ENCODE measurements around the gene PRX. TPM values are rescaled to one million over a fixed set of nuclear protein-coding genes. Genes with fewer than 3 reads are reported as not detected.
"Not testable (repeated sequence)": the region's sequence is repeated elsewhere in the genome, so short reads cannot be mapped to it uniquely, and the experiment has no call there.

The PRX gene
- total RNA-seq, 1 donor from 2014 or later = 7.0 TPM

DNA sequence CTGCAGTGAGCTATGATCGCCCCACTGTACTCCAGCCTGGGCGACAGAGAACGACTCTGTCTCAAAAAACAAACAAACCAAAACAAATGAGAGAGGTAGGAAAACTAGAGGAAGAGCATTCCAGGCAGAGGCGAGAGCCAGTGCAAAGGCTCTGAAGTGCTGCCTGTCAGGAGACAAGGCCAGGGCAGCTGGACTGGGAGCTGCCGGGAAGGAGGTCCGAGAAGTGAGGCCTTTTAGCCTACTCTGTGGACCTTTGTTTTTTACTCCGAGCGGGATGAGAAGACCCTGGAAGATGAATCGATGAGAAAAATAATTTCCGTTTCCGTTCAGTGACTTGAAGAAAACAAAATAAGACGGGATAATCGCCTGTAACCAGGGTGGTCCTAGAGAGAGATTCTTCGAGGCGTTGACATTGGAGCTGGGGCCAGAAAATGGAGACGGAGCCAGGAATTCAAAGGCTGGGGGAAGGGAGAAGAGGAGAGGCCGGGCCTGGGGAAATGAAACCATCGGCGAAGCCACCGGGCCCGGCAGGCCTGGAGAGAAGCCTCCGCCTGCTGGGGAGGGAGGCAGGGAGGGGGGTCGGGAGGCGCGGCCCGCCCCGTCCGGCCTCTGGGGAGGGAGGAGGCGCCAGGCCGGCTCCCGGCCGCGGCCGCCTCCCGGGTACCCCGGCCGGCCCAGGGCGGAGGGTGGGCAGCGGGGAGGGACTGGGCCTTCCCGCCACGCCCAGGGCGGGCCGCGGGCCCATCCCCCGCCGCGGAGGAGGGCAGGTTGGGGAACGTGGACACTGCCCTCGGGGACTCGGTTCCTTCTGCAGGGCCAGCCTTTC is 20.4 kb upstream of the PRX start:
- DNase-seq (ENCODE audit: low spot score) = peak; percentile 85

- DNase-seq (ENCODE audit: low spot score) = not testable (repeated sequence)
Observed at GRCh38 chr19:40432760-40433159, 19.6 kb upstream of the PRX start.

GRCh38 chr19:40431698-40432097 is 18.5 kb upstream of the PRX start:
- no peak for DNase-seq (ENCODE audit: low spot score)

DNA sequence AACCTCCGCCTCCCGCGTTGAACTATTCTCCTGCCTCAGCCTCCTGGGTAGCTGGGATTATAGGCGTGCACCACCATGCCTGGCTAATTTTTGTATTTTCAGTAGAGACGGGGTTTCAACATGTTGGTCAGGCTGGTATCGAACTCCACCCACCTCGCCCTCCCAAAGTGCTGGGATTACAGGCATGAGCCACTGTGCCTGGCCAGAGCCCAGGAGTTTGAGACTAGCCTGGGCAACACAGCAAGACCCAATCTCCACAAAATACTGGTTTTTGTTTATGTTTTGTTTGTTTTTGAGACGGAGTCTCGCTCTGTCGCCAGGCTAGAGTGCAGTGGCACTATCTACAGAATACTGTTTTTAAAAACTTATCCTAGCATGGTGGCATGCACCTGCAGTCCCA is 17.1 kb upstream of the PRX start:
- DNase-seq (ENCODE audit: low spot score) = not testable (repeated sequence)

DNA sequence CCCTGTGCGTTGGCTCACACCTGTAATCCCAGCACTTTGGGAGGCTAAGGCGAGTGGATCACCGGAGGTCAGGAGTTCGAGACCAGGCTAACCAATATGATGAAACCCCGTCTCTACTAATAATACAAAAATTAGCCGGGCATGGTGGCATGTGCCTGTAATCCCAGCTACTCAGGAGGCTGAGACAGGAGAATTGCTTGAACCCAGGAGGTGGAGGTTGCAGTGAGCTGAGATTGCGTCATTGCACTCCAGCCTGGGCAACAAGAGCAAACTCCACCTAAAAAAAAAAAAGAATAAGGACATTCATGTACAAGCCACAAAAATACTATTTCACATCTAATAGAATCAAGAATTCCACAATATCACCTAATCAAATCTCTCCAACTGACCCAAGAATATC is 15.0 kb upstream of the PRX start:
- not testable (repeated sequence) for DNase-seq (ENCODE audit: low spot score)

GRCh38 chr19:40425450-40426287 is 12.5 kb upstream of the PRX start, which contains the start of gene SERTAD1:
TSS of gene SERTAD1 (minus strand) at chr19:40425992. CDS start at chr19:40423546, 2,446 bp downstream.
- DNase-seq (ENCODE audit: low spot score) = peak; percentile 100

GRCh38 chr19:40424637-40425449 is 11.7 kb upstream of the PRX start:
- no peak for DNase-seq (ENCODE audit: low spot score)

- DNase-seq (ENCODE audit: low spot score) = no peak
Observed at GRCh38 chr19:40423938-40424337, 10.8 kb upstream of the PRX start.

DNA sequence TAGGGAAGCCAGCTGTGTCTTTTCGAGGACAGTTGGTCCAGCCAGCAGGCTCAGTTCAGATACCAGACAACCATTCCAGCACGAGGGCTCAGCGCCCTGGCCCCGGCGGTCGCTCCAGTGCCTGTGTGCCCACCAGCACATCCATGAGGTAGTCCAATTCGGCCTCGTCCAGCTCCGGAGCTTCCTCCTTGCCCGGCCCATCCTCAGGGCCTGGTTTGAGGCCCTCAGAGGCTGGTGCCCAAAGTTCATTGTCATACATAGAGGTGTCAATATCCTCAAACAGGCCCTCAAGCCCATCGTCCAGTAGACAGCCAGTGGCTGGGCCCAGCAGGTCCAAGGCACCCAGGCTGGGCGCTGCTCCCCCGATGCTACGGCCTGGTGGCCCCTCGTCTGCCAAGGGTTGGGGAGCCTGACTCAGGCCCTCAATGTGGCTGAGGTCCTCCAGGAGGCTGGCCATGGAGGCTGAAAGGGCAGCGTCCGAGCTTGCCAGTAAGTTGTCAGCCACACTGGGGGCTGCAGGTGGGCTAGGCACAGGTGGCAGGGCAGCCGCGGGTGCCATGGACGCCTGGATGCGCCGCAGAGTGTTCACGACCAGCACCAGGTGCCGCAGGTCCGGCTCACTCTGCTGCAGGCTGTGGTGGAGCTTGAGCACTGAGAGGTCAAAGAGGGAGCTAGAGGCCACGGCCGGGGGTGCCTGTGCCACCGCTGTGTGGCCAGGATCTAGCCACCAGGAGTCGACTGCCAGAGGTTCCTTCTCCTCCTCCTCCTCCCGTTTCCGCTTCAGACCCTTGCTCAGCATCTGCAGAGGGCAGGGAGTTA is 9.8 kb upstream of the PRX start:
- DNase-seq (ENCODE audit: low spot score) = no peak

DNA sequence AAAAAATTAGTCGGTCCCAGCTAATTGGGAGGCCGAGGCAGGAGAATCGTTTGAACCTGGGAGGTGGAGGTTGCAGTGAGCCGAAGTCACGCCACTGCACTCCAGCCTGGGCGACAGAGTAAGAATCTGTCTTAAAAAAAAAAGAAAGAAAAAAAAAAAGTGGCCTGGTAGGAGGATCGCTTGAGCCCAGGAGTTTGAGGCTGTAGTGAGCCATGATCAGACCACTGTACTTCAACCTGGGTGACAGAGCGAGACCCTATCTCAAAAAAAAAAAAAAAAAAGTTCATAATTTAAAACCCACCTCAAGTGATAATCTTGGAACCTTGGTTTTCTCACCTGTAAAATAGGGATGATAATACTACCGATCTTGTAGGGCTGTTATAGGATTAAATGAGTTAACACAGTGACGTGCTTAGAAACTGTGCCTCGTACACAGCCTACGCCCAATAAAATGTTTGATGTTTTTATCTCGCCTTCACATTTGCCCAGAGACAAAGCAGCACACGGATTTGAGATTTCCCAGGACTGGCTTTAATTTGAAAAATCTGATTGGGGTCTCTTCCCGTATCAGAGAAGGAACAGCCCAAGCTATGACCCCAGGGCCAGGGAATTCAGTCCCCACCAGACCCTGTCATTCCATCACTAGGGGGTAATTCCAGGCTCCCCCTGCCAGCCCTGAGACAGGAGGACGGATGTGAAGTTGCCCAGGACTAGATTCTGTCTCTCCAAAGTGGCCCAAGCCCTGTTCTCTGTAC is 9.0 kb upstream of the PRX start:
- DNase-seq (ENCODE audit: low spot score) = no peak

GRCh38 chr19:40420766-40421765 is 7.9 kb upstream of the PRX start:
- peak; percentile 93 for DNase-seq (ENCODE audit: low spot score)

DNA sequence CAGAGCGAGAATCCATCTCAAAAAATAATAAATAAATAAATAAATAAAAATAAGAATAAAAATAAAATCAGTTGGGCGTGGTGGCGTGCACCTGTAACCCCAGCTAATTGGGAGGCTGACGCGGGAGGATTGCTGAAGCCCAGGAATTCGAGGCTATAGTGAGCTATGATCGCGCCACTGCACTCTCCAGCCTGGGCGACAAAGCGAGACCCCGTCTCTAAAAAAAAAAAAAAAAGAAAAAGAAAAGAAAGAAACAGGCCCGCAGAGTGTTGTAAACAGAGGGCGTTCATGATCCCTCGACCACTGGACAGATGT is 7.2 kb upstream of the PRX start:
- DNase-seq (ENCODE audit: low spot score) = no peak

DNA sequence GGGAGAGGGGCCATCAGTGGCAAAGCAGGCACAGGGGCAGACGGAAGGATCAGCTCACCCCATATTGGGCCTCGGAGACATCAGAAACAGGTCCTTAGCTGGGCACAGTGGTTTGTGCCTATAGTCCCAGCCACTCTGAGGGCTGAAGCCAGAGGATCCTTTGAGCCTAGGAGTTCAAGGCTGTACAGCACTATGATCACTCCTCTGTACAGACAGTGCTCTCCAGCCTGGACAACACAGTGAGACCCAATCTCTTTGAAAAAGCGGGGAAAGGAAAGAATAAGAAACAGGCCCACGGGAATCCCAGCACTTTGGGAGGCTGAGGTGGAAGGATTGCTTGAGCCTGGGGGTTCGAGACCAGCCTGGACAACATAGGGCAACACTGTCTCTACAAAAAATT is 6.6 kb upstream of the PRX start:
- no peak for DNase-seq (ENCODE audit: low spot score)

- no peak for DNase-seq (ENCODE audit: low spot score)
Observed at GRCh38 chr19:40419066-40419612, 6.0 kb upstream of the PRX start.

DNA sequence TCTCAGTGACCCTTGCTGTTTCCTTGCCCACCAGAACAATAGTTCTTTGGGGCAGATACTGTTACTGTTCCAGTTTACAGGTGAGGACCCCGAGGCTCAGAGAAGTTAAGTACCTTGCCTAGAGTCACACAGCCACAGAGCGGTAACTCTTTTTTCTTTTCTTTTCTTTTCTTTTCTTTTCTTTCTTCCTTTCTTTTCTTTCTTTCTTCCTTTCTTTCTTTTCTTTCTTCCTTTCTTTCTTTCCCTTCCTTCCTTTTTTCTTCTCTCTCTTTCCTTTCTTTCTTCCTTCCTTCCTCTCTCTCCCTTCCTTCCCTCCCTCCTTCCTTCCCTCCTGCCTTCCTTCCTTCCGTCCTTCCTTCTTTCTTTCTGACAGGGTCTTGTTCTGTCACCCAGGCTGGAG is 4.9 kb upstream of the PRX start:
- DNase-seq (ENCODE audit: low spot score) = no peak

DNA sequence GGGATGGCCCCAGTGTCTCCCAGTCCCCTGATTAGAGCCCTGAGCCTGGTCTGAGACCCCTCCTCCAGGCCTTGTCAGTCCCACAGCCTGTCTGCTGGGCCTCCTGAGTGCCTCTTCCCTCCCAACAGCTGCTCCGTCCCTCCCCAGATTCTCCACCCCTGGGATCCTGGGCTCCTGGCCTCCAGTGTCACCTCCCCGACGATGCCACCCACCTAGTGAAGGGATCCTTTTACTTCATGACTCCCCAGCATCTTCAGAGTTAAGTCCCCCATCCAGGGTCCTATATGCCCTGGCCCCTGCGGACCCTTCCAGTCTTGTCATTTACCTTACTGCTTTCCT is 4.4 kb upstream of the PRX start:
- no peak for DNase-seq (ENCODE audit: low spot score)

GRCh38 chr19:40416918-40417642 is 3.9 kb upstream of the PRX start:
- no peak for DNase-seq (ENCODE audit: low spot score)

DNA sequence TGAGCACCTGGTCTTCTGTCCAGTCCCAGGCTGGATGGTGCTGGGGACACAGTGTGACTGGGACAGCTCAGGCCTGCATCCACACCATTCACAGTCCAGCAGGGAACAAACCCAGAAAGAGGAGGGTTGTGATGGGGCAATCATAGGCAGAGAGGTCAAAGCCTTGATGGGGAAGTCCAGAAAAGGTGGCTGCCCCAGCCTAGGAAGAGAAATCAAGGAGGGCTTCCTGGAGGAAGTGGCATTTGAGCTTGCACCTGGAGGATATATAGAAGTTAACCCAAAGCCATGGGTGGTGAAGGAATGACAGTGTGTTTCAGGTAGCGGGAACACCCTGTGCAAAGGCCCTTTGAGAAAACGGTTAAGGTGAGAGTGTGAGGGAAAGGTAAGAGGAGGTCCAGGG is 2.6 kb upstream of the PRX start:
- DNase-seq (ENCODE audit: low spot score) = no peak
